Measurements from ENCODE around the gene KIF3C.
"Not testable (repeated sequence)": the region's sequence is repeated elsewhere in the genome, so short reads cannot be mapped to it uniquely, and the experiment has no call there.

KIF3C gene

GRCh38 chr2:25982273-25982967 is at the start of gene KIF3C:
KIF3C (minus strand) TSS chr2:25982497; CDS start chr2:25981917, 580 bp downstream.
- DNase-seq: peak; percentile 85 to 86

DNA sequence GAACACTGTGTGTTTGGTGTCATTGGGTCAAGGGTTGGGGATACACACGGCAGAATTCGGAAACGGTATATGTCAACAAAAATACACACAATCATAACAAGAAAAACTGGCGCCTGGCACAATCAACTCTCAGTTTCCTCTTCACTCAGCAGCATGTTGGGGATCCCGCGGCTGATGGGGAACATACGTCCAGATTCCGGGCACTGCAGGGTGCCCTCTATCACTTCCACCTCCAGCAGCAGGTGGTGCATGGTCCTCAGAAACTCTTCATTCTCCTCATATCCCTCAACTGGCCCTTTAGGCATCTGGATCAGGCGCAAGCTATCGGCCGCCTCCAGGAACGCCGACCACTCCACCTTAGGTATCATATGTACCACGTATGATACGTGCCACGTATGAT is 45.8 kb upstream of the KIF3C start:
- DNase-seq: not testable (repeated sequence)

GRCh38 chr2:26025509-26025908 is 43.2 kb upstream of the KIF3C start:
- DNase-seq: no peak

- DNase-seq: no peak
Measured at GRCh38 chr2:26024260-26024659, 42.0 kb upstream of the KIF3C start.

DNA sequence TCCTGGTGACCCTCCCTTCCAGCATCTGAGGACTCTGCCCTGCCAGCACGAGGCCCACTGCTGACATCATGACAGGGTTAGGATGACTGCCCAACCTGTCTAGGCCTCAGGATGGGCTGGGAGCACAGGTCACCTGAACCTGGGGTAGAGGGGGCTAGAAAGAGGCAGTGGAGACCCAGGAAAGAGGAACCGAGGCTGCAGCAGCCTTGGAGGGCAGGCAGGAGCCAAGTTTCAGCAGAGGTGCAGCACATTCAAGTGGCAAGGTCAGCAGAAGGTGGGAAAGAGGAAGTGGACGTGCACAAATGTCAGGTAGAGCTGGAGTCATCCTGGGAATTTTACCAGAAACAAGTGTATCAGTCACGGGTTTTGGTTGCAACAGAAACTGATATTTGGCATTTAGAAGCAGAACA is 37.9 kb upstream of the KIF3C start:
- no peak for DNase-seq

DNA sequence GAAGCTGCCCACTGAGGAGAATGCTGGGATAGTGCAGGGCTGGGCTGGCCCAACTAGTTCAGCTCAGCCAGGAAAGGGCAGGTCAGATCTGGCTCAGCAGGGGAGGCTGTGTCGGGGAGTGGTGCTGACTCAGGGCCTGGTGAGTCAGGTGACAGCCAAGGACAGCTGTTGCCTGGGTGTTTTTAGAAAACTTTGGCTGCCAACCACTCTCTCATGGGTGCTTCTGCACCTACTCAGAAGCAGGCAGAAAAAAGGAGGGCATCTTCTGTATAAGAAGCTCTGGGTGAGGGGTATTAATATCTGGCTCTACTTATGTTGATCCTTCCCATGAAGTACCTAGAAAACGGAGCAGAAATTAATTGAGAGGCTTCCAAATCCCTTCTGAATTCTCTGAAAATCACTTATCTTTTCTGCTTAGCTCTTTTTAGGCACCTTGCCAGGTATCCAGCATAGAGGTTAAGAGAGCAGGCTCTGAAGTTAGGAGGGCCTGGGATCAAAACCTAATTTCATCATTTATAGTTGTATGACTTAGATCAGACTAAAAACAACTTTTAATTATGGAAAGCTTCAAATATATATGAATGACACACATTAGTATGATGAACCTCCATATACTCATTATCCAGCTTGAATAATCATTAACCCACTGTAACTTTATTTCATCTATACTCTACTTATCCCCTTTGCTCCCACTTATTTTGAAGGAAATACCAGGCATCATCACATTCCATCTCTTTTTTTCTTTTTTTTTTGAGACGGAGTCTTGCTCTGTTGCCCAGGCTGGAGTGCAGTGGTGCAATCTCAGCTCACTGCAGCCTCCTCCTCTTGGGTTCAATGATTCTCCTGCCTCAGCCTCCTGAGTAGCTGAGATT is 36.1 kb upstream of the KIF3C start:
- peak in 1 of 2 donors; percentile 26 for DNase-seq

DNA sequence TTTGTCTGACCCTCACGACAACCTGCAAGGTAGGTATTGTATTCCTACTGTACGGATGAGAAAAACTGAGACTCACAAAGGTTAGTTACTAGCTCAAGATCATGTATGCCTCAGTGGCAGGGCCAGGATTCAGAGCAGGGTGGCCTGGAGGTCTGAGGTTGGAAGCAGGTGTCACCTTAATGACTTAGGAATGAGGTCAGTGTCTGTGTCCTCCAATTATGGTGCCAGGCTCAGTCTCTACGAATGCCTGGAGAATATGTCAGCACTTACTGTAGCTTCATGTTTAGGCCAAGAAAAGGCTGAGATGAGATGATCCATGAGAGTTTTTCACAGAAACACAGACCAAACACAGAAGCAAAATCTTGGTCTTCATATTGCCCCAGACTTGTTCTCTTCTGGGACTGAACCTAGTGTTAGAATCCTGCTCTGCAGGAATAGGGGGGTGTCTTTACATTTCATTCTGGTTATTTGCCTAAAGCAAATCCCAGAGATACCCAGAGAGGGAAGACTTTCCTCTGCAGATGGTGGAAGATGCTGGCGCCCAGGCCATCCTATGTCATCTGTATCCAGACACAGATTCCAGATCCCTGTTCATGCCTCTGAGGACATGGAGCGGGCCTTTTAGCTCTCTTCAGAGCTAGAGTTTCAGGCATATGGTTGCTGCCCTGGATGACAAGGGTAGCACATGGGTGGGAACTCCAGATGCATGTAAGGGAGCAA is 35.3 kb upstream of the KIF3C start:
- no peak for DNase-seq

GRCh38 chr2:26016706-26017045 is 34.4 kb upstream of the KIF3C start:
- not testable (repeated sequence) for DNase-seq

DNA sequence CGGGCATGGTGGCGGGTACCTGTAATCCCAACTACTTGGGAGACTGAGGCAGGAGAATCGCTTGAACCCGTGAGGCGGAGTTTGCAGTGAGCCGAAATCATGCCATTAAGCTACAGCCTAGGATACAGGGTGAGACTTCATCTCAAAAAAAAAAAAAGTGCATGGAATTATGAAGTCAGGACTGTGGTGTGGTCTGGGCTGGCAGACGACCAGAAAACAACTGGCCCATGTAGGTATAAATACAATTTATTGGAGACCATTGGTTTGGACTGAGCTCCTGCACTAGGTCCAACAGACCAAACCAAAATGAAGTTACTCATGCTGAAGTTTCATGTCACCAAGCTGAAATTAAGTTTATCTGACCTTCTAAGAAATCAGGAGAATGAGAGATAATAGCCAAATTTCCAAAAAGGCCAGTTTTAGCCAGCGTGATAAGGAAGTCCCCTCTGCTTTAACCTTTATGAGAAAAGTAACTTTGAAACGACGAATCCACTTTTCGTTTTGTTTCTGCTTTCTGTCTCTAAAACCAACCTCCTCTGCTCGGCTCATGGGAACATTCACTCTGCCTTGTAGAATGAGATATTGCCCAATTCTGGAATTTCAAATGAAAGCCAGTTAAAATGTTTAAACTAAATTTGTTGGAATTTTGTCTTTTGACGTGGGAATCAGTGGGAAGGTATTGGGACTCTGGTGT is 33.9 kb upstream of the KIF3C start:
- no peak for DNase-seq

DNA sequence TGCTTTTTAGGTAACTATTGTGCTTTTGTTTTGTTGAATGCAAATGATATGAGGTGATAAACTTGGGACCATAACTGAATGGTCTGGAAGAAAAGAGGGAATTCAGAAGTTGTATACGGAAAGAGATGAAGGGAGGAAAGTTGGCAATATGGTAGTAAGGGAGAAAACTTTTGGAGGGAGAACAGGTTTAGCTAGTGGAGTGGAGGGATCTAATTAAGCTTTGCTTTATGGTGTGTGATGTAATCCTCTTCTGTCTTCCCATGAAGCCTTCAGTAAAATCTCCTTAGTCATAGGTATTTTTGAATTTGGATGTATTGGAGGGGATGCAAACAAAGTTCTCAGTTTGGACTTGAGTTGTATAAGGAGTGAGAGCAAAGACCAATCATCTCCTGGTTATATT is 31.4 kb upstream of the KIF3C start:
- DNase-seq: no peak

DNA sequence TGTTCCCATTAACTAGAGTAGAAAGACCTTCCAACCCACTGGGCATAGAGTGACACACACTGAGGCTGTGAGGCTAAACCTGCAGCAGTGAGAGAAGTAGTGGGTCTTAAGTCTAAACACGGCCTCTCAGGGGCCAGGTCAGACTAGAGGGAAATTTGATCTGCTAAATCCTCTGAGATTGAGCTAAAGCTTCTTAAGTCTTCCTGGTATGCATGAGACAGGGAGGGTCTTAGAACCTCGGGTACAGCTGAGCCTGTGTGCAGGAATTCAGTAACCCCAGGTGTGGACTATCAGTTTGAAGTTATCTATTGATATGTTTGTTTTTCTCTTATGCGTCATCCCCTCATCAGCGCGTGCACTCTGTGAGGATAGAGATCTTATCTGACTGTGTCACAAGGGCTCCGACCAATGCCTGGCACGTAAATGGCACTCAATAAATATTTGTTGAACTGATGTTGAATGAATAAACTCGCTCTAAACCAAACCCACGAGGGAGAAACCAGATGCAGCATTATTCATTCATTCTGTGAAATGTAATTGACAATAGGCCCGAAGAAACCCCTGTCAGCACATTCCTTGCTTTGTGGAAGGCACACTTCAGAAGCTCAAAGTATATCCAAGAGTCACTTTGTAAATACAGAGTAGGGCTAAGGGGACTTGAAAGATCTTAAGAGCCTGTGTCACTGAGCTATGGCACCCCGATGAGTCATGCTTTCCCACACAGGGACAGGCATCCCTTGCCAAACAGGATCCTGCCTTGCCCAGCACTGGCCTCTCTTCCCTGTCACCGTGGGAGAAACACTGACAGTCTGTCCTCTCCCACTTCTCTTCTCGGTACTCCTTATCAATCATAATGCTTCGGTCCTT is 29.9 kb upstream of the KIF3C start:
- no peak for DNase-seq

GRCh38 chr2:26011609-26011989 is 29.3 kb upstream of the KIF3C start:
- DNase-seq: no peak

DNA sequence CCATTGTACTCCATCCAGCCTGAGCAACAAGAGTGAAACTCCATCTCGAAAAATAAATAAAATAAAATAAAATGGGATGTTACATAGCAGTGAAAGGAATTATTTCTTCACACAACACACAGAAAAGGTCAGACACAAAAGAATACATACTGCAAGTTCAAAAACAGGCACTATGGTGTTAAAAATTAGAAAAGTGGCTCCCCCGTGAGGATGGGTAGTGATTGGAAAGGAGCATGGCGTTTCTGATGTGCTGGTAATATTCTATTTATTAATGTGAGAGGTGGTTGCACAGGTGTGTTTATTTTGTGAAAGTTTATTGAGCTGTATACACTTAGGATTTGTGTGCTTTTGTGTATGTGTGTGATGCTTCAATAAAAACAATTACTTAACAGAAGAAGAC is 28.6 kb upstream of the KIF3C start:
- DNase-seq: no peak

GRCh38 chr2:26009567-26009963 is 27.3 kb upstream of the KIF3C start:
- no peak for DNase-seq

GRCh38 chr2:26008851-26009566 is 26.7 kb upstream of the KIF3C start:
- DNase-seq: peak; percentile 44

- DNase-seq: no peak
Measured at GRCh38 chr2:26008095-26008494, 25.8 kb upstream of the KIF3C start.

GRCh38 chr2:26002632-26003310 is 20.5 kb upstream of the KIF3C start:
- peak in 1 of 2 donors; percentile 38 for DNase-seq

- peak; percentile 78 to 81 for DNase-seq
Measured at GRCh38 chr2:26001743-26002351, 19.6 kb upstream of the KIF3C start.

DNA sequence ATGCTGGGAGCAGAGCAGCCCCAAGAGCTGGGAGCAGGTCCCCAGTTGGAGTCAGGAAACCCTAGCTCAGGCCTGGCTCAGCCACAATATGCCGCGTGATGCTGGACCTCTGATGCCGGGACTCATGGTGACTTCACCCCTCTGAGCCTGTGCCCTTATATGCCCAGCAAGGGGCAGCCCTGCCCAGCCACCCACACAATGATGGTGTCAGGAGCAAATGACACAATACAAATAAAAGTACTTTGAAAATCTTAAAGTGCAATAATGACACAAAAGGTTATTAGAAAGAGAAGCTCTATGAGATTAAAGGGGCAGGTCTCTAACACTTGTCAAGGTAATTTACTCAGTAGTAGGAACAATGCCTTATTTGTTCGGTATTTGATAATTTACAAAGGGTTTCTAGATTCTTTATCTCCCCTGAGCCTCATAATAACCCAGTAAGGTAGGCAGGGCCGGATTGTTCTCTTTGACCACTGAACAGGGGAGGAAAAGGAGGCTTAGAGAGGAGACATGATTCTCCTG is 18.3 kb upstream of the KIF3C start:
- DNase-seq: no peak

GRCh38 chr2:25999406-25999805 is 17.1 kb upstream of the KIF3C start:
- not testable (repeated sequence) for DNase-seq

Data from hippocampal formation (tissue), 2 donors.